AG04449 (cell line): ENCODE measurements around the gene CACNA2D3.

ENCODE experiments used
- CTCF ChIA-PET: fragments of 350-600 bp; formaldehyde crosslinking; extraction: SDS; loops from one replicate; lab custom pipeline; 2021; ENCODE audit warnings: antibody characterized with exemption; lab: Yijun Ruan, JAX
- POLR2A ChIA-PET: fragments of 400-600, 350-600 bp; formaldehyde crosslinking; extraction: SDS; loops from one replicate; lab custom pipeline; 2020; ENCODE audit warnings: antibody characterized with exemption, inconsistent platforms; lab: Yijun Ruan, JAX
- DNase-seq: peaks from one replicate; pipeline ENCODE4 v3.0.0-alpha.2; 2010; ENCODE audit warnings: low read depth, low spot score
- H3K4me3 ChIP-seq: 2 replicates; pipeline ENCODE4 v1.5.1; 2011; ENCODE audit warnings: low read depth, mild to moderate bottlenecking, control low read depth, low read length
- TF ChIP-seq, protein P1 (sequence below): IDR thresholded peaks from one replicate; pipeline ENCODE4 v1.5.1; 2011; ENCODE audit warnings: mild to moderate bottlenecking, moderate library complexity, low read length, control low read depth, inconsistent platforms; ENCODE audit not compliant: insufficient read depth; ENCODE audit errors: missing control alignments

Gene CACNA2D3

DNA sequence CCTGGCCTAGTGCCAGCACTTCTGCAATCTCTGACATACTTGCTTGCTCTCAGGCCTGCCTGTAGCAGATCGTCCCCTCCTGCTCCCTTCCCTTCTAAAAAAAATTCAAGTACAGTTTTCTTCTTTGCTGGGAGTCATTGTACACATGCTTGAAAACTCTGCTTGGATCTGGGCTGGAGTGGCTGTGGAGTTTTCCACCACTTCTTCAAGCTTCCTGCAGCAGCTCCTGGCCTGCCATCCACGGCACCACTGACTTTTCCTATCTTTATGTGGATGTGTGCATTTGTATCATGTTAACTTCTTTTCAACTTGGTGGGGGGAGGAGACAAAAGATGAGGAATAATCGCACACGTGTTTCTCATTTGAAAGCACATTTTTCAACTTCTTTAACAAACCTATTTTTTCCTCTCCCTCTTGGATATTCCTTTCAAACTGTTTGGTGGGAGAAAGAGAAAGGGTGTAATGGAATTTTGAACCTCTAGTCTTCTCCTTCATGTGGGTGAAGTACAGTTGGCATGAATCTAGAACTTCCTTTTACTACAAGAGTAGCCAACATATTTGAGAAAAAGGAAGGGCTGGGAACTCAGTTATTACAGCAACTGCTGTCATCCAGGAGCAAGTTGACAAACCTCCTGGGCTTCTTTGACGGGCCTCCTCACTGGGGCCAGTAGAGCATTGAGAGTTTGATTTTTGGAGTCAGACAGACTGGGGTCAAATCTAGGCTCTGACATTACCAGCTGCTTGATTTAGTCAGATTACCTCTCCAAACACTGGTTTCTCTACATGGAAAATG lies 866.7 kb downstream of the CACNA2D3 start:
- peak; percentile 86 for DNase-seq
- CTCF ChIA-PET = interaction anchor here (0.7 to 1.7 kb wide), 9 partner anchors 8 to 64 kb away, joined by 3 to 5 read pairs (median 3); no protein-coding TSS in a partner anchor
- H3K4me3 ChIP-seq = no peak overlapping the region
- TF ChIP-seq, protein P1, sequence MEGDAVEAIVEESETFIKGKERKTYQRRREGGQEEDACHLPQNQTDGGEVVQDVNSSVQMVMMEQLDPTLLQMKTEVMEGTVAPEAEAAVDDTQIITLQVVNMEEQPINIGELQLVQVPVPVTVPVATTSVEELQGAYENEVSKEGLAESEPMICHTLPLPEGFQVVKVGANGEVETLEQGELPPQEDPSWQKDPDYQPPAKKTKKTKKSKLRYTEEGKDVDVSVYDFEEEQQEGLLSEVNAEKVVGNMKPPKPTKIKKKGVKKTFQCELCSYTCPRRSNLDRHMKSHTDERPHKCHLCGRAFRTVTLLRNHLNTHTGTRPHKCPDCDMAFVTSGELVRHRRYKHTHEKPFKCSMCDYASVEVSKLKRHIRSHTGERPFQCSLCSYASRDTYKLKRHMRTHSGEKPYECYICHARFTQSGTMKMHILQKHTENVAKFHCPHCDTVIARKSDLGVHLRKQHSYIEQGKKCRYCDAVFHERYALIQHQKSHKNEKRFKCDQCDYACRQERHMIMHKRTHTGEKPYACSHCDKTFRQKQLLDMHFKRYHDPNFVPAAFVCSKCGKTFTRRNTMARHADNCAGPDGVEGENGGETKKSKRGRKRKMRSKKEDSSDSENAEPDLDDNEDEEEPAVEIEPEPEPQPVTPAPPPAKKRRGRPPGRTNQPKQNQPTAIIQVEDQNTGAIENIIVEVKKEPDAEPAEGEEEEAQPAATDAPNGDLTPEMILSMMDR = no peak
- POLR2A ChIA-PET = interaction anchor here (0.6 to 0.7 kb wide), 2 partner anchors 29 to 477 kb away, joined by 3 read pairs; no protein-coding TSS in a partner anchor

DNA sequence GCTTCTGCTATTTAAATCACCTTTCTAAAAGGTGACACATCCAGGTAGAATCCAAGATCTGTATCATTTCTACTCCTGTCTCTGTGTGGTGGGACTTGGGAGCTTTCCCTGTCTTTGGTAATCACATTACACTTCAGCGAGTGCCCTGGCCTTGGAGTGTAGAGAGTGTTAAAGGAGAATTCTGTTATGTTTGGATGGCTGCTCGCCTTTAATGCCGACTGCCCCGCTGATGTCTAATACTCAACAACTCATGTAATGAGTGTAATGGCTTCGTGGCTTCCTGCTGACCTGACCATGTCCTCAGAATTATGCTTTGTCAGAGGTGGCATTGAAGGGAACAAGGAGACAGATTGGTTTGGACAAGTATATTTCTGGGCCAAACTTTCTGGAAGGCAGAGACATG lies 871.8 kb downstream of the CACNA2D3 start:
- DNase-seq = no peak
- ChIA-PET POLR2A (no interaction called here), CTCF (no interaction called here)
- TF ChIP-seq, protein P1 = no peak
- H3K4me3 ChIP-seq = no peak overlapping the region

DNA sequence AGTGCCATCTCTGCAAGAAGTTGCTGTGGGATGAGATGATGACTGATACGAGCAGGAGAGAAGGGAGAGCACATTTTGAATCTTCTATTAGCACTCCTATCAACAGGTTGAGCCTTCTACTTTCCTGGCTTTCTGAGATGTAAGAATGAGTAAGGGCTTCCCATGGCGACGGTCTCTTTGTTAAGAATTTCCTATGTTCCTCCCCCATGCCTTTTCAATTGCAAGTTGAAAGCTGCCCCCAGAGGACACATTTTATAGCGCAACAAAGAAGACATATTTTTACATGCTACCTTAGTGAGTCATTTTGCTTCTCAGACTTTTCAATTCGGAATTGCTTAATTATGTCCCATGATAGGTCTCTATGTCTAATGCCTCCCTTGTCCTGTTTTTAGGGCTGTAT lies 876.8 kb downstream of the CACNA2D3 start:
- no peak overlapping the region for H3K4me3 ChIP-seq
- TF ChIP-seq, protein P1 = peak; percentile 58
- POLR2A ChIA-PET = no interaction called here
- CTCF ChIA-PET = interaction anchor here (0.6 to 4.6 kb wide), 11 partner anchors 8 to 167 kb away, joined by 3 to 26 read pairs (median 3); no protein-coding TSS in a partner anchor
- peak; percentile 78 for DNase-seq

DNA sequence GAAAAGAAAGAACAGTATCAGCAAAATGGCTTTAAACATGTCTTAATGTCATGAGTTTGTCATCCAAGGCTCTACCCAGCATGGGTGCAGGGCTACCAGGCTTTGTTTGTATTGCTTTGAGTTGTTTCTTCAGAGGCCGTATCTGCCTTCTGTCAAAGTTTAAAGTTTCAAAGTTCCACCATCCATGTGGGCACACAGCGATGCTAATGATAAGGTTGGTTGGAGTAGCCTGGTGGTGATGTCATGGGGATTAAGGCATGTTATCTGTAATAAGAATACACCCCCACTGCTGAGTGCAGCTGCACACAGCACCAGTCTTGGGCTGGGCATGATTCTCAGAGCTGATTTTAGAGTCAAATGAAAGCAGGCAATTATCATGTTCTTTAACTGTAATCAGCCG lies 877.5 kb downstream of the CACNA2D3 start:
- DNase-seq = no peak

DNA sequence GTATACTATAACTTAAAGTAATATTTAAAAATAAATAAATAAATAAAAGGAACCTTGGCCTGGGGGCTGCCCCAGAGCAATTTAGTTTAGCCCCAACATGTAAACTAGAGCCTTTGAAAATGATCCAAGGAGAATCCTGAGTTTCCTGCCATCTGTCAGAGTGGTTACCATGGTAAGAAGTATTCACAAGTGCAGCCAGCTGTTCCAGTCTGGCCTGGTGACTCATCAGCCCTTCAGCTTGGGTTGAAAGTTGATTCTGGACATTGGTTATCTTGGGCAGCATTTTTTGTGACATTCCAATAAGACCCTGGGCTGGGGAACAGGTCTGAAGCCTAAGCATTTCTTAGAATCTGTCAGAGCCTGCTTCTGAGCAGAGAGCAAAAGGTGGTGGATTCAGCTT lies 878.2 kb downstream of the CACNA2D3 start:
- DNase-seq = peak; percentile 59
- POLR2A ChIA-PET = interaction anchor here (0.5 to 0.6 kb wide), 3 partner anchors 47 to 475 kb away, joined by 3 read pairs; no protein-coding TSS in a partner anchor
- CTCF ChIA-PET = interaction anchor here (0.9 to 4.6 kb wide), 6 partner anchors 12 to 184 kb away, joined by 3 to 26 read pairs (median 4); no protein-coding TSS in a partner anchor
- H3K4me3 ChIP-seq = no peak overlapping the region
- TF ChIP-seq, protein P1 = no peak

More for the DNA sequence above, 877.5 kb downstream of the CACNA2D3 start:
- H3K4me3 ChIP-seq = no peak overlapping the region
- ChIA-PET POLR2A (interaction anchor here (0.6 kb wide), 2 partner anchors 47 to 130 kb away, joined by 3 read pairs; no protein-coding TSS in a partner anchor), CTCF (interaction anchor here (0.6 to 4.6 kb wide), 11 partner anchors 9 to 167 kb away, joined by 3 to 26 read pairs (median 3); no protein-coding TSS in a partner anchor)
- TF ChIP-seq, protein P1 = no peak

DNA sequence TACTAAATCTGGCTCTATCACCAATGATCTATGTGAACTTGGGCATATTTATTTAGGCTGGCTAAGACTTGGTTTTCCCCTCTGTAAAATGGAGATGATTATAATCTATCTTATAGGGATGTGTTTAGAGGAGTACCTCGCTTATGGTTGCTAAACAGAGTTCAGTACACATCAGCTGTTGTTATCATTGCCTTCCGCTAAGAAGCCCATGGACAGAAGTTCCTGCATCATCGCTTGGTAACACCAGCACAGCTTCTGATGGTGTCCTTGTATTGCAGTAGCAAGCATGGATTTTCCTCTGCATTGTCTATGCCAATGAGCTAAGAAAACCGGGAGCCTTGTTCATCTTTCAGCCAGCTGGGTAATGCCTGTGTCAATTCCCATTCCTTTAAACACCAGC lies 878.6 kb downstream of the CACNA2D3 start:
- ChIA-PET POLR2A (interaction anchor here (0.5 kb wide), 1 partner anchor 475 kb away, joined by 3 read pairs; no protein-coding TSS in a partner anchor), CTCF (interaction anchor here (0.9 to 4.6 kb wide), 6 partner anchors 13 to 184 kb away, joined by 3 to 26 read pairs (median 4); no protein-coding TSS in a partner anchor)
- TF ChIP-seq, protein P1 = no peak
- no peak overlapping the region for H3K4me3 ChIP-seq
- DNase-seq = no peak
